K562 (cell line): ENCODE data around the gene IGSF9.

ENCODE experiments used
- BRD9 ChIP-seq: fragments of 450-650 bp; IDR thresholded peaks from 2 replicates; pipeline ENCODE4 v1.6.1; 2018; ENCODE audit warnings: low read depth; ENCODE audit not compliant: partially characterized antibody
- CREB1 ChIP-seq, 2 experiments: sonication (generic) in 1 of 2; formaldehyde crosslinking in 1 of 2; IDR thresholded peaks; 2 replicates each; pipeline versions ENCODE4 v1.6.1 to v1.8.0; 2012 to 2022; ENCODE audit warnings: inconsistent platforms in 1 of 2, mild to moderate bottlenecking in 1 of 2, missing genetic modification reagents in 1 of 2, moderate library complexity in 1 of 2
- MAFK ChIP-seq: IDR thresholded peaks from 2 replicates; pipeline ENCODE4 v1.6.1; 2011; ENCODE audit warnings: low read length, improper control_type of control experiment
- SMAD4 ChIP-seq: fragments of 250-450 bp; sonication (Bioruptor Pico); conservative IDR thresholded peaks from 2 replicates; pipeline ENCODE4 v1.8.0; 2021; ENCODE audit warnings: inconsistent platforms, mild to moderate bottlenecking, moderate library complexity
- ZNF133 ChIP-seq: fragments of 250-450 bp; sonication (Bioruptor Pico); IDR thresholded peaks from 2 replicates; pipeline ENCODE4 v1.4.0; 2020; ENCODE audit warnings: mild to moderate bottlenecking
- ZNF384 ChIP-seq: IDR thresholded peaks from 2 replicates; pipeline ENCODE4 v1.6.1; 2012; ENCODE audit warnings: low read depth, low read length, improper control_type of control experiment
- TF ChIP-seq, protein P1 (sequence below), 3 experiments: IDR thresholded peaks in 2 of 3; conservative IDR thresholded peaks in 1 of 3; 2 replicates each; pipeline ENCODE4 v1.5.1; 2011 to 2012; ENCODE audit warnings: low read length in 3 of 3, mild to moderate bottlenecking in 3 of 3, control low read depth in 2 of 3, improper control_type of control experiment in 1 of 3, inconsistent platforms in 1 of 3, low read depth in 1 of 3, mixed read lengths in 1 of 3, moderate library complexity in 1 of 3; ENCODE audit not compliant: insufficient read depth in 2 of 3
- TF ChIP-seq, protein P2 (sequence below): sonication (generic); formaldehyde crosslinking; IDR thresholded peaks from 2 replicates; pipeline ENCODE4 v1.8.1; 2023; ENCODE audit warnings: missing genetic modification reagents, mild to moderate bottlenecking, borderline replicate concordance
- TF ChIP-seq, protein P3 (sequence below): sonication (generic); formaldehyde crosslinking; IDR thresholded peaks from 2 replicates; pipeline ENCODE4 v1.8.0; 2022; ENCODE audit warnings: missing genetic modification reagents, mild to moderate bottlenecking, borderline replicate concordance
- TF ChIP-seq, protein P4 (sequence below), 2 experiments: fragments of 150-350 bp in 1 of 2; IDR thresholded peaks; 2 replicates each; pipeline ENCODE4 v1.6.1; 2012 to 2016; ENCODE audit warnings: low read depth in 2 of 2, low read length in 2 of 2, mild to moderate bottlenecking in 1 of 2, moderate library complexity in 1 of 2

DNA sequence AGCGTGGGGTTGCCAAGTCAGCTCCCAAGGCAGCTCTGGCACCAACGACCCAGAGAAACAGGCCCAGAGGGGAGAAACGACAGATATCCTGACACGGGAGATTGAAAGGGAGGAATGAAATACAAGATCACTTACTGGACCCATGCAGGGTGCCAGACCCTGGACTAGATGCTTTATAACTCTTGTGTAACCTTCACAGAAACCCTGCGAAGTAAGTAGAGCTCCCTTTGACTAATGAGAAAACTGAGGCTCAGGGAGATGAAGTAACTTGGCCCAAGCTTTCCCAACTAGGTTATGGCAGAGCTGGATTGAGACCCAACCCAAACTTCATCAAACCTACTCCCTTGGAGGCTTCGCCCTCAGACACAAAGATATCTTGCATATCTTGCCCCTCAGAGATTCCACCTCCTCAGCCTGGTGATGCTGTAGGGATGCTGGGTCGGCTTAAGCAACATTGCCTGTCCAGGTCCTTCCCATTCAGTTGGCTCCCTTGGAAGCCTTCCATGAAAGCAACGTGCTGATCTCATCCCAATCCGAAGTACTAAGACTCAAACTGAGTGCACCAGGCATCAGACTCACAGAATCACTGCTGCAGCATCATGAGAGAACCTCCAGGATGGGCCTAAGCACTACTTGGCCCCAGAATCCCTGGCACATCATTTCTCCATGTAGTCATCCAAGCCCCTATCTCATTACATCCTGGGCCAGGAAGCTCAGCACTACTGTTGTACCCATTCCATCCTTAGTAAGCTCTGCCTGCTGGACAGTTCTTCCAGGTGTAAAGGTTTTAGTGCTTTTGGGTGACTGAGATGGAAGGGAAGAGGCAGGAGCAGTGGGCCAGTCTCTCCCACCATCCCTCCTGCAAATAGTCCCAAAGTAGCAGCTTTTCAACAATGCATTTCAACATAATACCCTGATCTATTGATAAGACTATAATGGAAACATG lies 1.1 kb upstream of the IGSF9 start:
- TF ChIP-seq, protein P1, sequence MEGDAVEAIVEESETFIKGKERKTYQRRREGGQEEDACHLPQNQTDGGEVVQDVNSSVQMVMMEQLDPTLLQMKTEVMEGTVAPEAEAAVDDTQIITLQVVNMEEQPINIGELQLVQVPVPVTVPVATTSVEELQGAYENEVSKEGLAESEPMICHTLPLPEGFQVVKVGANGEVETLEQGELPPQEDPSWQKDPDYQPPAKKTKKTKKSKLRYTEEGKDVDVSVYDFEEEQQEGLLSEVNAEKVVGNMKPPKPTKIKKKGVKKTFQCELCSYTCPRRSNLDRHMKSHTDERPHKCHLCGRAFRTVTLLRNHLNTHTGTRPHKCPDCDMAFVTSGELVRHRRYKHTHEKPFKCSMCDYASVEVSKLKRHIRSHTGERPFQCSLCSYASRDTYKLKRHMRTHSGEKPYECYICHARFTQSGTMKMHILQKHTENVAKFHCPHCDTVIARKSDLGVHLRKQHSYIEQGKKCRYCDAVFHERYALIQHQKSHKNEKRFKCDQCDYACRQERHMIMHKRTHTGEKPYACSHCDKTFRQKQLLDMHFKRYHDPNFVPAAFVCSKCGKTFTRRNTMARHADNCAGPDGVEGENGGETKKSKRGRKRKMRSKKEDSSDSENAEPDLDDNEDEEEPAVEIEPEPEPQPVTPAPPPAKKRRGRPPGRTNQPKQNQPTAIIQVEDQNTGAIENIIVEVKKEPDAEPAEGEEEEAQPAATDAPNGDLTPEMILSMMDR (IDR thresholded peaks at IDR 0.05 in 2 of 3, conservative IDR thresholded peaks at IDR 0.05 in 1 of 3; ENCODE audit: insufficient read depth in 2 of 3, low read depth in 1 of 3, low read length in 3 of 3) = no peak
- TF ChIP-seq SMAD4 = no peak
- no peak for TF ChIP-seq CREB1 (IDR thresholded peaks at IDR 0.05)
- TF ChIP-seq CREB1 (CRISPR knock-in tag; IDR thresholded peaks at IDR 0.05) = no peak
- TF ChIP-seq MAFK = no peak
- TF ChIP-seq ZNF133 (CRISPR knock-in tag) = no peak
- TF ChIP-seq, protein P2, sequence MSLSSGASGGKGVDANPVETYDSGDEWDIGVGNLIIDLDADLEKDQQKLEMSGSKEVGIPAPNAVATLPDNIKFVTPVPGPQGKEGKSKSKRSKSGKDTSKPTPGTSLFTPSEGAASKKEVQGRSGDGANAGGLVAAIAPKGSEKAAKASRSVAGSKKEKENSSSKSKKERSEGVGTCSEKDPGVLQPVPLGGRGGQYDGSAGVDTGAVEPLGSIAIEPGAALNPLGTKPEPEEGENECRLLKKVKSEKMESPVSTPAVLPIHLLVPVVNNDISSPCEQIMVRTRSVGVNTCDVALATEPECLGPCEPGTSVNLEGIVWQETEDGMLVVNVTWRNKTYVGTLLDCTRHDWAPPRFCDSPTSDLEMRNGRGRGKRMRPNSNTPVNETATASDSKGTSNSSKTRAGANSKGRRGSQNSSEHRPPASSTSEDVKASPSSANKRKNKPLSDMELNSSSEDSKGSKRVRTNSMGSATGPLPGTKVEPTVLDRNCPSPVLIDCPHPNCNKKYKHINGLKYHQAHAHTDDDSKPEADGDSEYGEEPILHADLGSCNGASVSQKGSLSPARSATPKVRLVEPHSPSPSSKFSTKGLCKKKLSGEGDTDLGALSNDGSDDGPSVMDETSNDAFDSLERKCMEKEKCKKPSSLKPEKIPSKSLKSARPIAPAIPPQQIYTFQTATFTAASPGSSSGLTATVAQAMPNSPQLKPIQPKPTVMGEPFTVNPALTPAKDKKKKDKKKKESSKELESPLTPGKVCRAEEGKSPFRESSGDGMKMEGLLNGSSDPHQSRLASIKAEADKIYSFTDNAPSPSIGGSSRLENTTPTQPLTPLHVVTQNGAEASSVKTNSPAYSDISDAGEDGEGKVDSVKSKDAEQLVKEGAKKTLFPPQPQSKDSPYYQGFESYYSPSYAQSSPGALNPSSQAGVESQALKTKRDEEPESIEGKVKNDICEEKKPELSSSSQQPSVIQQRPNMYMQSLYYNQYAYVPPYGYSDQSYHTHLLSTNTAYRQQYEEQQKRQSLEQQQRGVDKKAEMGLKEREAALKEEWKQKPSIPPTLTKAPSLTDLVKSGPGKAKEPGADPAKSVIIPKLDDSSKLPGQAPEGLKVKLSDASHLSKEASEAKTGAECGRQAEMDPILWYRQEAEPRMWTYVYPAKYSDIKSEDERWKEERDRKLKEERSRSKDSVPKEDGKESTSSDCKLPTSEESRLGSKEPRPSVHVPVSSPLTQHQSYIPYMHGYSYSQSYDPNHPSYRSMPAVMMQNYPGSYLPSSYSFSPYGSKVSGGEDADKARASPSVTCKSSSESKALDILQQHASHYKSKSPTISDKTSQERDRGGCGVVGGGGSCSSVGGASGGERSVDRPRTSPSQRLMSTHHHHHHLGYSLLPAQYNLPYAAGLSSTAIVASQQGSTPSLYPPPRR (CRISPR knock-in tag) = no peak
- TF ChIP-seq, protein P3, sequence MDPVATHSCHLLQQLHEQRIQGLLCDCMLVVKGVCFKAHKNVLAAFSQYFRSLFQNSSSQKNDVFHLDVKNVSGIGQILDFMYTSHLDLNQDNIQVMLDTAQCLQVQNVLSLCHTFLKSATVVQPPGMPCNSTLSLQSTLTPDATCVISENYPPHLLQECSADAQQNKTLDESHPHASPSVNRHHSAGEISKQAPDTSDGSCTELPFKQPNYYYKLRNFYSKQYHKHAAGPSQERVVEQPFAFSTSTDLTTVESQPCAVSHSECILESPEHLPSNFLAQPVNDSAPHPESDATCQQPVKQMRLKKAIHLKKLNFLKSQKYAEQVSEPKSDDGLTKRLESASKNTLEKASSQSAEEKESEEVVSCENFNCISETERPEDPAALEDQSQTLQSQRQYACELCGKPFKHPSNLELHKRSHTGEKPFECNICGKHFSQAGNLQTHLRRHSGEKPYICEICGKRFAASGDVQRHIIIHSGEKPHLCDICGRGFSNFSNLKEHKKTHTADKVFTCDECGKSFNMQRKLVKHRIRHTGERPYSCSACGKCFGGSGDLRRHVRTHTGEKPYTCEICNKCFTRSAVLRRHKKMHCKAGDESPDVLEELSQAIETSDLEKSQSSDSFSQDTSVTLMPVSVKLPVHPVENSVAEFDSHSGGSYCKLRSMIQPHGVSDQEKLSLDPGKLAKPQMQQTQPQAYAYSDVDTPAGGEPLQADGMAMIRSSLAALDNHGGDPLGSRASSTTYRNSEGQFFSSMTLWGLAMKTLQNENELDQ (CRISPR knock-in tag) = no peak
- no peak for TF ChIP-seq ZNF384
- TF ChIP-seq, protein P4, sequence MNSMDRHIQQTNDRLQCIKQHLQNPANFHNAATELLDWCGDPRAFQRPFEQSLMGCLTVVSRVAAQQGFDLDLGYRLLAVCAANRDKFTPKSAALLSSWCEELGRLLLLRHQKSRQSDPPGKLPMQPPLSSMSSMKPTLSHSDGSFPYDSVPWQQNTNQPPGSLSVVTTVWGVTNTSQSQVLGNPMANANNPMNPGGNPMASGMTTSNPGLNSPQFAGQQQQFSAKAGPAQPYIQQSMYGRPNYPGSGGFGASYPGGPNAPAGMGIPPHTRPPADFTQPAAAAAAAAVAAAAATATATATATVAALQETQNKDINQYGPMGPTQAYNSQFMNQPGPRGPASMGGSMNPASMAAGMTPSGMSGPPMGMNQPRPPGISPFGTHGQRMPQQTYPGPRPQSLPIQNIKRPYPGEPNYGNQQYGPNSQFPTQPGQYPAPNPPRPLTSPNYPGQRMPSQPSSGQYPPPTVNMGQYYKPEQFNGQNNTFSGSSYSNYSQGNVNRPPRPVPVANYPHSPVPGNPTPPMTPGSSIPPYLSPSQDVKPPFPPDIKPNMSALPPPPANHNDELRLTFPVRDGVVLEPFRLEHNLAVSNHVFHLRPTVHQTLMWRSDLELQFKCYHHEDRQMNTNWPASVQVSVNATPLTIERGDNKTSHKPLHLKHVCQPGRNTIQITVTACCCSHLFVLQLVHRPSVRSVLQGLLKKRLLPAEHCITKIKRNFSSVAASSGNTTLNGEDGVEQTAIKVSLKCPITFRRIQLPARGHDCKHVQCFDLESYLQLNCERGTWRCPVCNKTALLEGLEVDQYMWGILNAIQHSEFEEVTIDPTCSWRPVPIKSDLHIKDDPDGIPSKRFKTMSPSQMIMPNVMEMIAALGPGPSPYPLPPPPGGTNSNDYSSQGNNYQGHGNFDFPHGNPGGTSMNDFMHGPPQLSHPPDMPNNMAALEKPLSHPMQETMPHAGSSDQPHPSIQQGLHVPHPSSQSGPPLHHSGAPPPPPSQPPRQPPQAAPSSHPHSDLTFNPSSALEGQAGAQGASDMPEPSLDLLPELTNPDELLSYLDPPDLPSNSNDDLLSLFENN (IDR thresholded peaks at IDR 0.05; ENCODE audit: low read depth in 2 of 2, low read length in 2 of 2) = no peak
- TF ChIP-seq BRD9 = no peak
